ENCODE measurements around the gene FUT8.

Gene FUT8

GRCh38 chr14:65720171-65720570 is 307.6 kb downstream of the FUT8 start:
- DNase-seq (ENCODE audit: extremely low read depth, low read depth), result no peak
- no peak for TF ChIP-seq CTCF (IDR thresholded peaks at IDR 0.05; ENCODE audit: low read depth, low read length)

- DNase-seq (ENCODE audit: extremely low read depth, low read depth), result no peak
- no peak for TF ChIP-seq CTCF (IDR thresholded peaks at IDR 0.05; ENCODE audit: low read depth, low read length)
Measured at GRCh38 chr14:65720743-65721142, 308.2 kb downstream of the FUT8 start.

- DNase-seq (ENCODE audit: extremely low read depth, low read depth), result no peak
- TF ChIP-seq CTCF (IDR thresholded peaks at IDR 0.05; ENCODE audit: low read depth, low read length), result no peak
Measured at GRCh38 chr14:65723348-65723747, 310.8 kb downstream of the FUT8 start.

GRCh38 chr14:65728604-65729003 is 316.1 kb downstream of the FUT8 start:
- TF ChIP-seq CTCF (IDR thresholded peaks at IDR 0.05; ENCODE audit: low read depth, low read length), result no peak
- DNase-seq (ENCODE audit: extremely low read depth, low read depth), result no peak

- no peak for TF ChIP-seq CTCF (IDR thresholded peaks at IDR 0.05; ENCODE audit: low read depth, low read length)
Measured at GRCh38 chr14:65729566-65729965, 317.0 kb downstream of the FUT8 start.

GRCh38 chr14:65731933-65732506 is 319.5 kb downstream of the FUT8 start:
- no peak for DNase-seq (ENCODE audit: extremely low read depth, low read depth)
- TF ChIP-seq CTCF (IDR thresholded peaks at IDR 0.05; ENCODE audit: low read depth, low read length), result no peak

More at GRCh38 chr14:65729566-65729965, 317.0 kb downstream of the FUT8 start:
- no peak for DNase-seq (ENCODE audit: extremely low read depth, low read depth)

GRCh38 chr14:65738339-65738738 is 325.8 kb downstream of the FUT8 start:
- TF ChIP-seq CTCF (IDR thresholded peaks at IDR 0.05; ENCODE audit: low read depth, low read length), result no peak
- no peak for DNase-seq (ENCODE audit: extremely low read depth, low read depth)
